DLD1 (cell line): ENCODE data around the gene PRDM11.
"Not testable (repeated sequence)": the region's sequence is repeated elsewhere in the genome, so short reads cannot be mapped to it uniquely, and the experiment has no call there.

Source experiments
- in situ Hi-C: cut with HindIII; loops from 2 replicates; pipeline ENCODE4 v1.10.0; 2017; ENCODE audit warnings: low sequenced_read_pairs

Gene PRDM11

DNA sequence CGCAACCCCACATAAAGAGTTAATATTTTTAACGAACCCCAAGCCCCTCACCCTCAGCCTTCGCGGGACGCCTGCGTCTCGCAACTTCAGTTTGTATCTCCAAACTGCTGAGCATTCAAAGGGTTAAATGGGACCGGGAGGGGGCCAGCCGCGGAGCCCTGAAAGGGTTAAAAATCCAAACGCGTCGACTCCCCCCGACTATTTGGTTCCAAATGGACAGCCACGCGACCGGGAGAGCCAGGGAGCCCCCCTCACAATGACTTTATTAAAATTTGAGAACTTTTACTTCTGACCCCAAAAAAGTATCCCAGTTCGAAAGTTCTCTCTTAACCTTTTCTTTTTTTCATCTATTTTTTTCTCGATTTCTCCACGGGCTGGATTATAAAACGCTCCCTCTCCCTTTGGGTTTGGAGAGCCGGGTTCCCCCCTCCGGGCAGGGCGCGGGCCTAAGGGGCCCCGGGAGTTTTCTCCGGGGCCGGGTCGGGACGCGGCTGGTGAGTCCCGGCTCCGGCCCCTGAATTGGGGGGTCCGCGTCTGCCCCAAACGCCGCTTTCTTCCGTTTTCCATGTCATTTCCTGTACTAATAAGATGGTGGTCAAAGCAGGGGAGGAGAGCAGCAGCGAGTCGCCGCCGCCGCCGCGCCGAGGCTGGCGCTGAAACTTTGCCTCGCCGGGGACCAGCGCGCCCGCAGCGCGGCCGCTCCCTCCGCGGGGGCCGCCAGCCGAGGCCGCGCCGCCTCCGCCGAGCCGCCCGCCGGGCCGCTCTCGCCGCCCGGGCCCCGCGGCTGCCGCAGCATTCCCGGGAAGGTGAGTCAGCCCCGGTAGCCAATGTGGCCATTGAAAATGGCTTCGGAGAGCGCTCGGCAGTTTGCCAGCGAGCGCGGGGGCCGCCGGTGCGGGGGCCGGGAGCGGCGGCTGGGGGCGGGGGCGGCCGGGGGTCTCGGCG, at the start of gene PRDM11:
Gene PRDM11, plus strand, starts transcription at position 568 of the 945 bp plus-strand sequence. CDS start 35,128 bp downstream, outside the sequence.
- in situ Hi-C loops: no loop called here

DNA sequence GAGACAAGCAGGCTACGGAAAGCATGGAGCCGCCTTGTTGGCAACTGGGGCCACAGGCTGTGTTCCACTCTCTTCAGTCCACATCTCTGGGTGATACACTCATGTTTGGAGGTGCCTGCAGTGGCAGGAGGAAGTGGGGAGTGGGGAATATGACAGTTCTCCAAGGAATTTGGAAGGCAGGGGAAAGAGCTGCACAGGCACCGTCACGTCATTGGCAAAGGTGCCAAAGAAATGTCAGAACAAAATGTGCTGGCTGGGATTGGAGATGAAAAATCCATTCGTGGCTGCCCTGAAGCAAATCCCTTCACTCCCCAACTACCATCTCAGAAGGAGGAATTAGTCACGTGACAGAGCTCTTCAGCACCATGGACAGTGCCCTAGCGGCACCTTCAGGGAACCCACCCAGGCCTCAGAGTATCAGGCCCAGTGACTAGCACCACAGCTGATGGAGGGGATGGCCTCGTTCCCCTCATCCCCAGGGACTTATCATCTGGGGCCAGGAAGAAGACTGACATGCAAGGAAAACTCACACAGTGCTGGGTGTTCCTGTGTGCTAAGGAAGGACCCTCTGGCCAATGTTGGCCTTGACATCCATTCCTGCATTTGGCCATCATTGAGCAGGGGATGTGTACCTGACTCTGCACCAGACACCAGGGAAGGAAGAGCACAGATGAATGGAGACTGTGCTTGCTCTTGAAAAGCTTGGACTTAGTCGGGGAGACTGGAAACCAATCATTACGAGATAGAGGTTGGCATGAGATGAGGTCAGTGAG, 48.5 kb upstream of the PRDM11 start:
- in situ Hi-C loops: no loop called here

DNA sequence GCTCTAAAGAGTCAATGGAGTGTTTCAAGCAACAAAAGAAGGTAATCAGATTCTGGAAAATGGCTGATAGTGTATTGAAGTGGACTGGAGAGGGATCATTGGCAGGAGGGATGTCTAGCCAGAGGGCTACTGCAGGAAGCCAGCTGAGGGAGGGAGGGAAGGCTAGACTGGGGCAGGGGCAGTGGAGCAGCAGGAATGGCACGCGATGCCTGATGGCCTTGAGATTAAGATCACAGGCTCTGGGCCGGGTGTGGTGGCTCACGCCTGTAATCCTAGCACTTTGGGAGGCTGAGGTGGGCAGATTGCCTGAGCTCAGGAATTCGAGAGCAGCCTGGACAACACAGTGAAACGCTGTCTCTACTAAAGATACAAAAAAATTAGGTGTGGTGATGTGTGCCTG, 47.5 kb upstream of the PRDM11 start:
- in situ Hi-C loops: no loop called here

DNA sequence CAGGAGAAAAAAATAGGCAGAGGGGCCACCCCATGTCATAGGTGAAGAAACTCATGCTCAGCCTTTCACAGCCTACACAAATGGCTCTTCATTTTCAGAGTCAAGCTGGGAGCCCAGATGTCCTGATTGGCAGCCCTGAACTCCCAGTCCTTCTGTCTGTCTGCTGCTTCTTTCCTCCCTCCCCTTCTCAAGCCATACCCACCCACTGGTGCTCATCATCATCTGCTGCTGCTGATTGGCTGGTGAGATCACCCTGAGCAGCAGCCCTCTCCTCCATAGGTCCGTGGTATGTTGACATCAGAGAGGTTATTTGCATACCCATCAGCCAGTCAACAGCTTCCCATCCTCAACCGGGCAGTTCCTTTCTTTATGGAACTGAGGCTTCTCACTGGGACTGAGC, 46.1 kb upstream of the PRDM11 start:
- in situ Hi-C loops: loop anchor here (25.0 kb wide), 1 partner anchor 237 kb away; no protein-coding TSS in a partner anchor

DNA sequence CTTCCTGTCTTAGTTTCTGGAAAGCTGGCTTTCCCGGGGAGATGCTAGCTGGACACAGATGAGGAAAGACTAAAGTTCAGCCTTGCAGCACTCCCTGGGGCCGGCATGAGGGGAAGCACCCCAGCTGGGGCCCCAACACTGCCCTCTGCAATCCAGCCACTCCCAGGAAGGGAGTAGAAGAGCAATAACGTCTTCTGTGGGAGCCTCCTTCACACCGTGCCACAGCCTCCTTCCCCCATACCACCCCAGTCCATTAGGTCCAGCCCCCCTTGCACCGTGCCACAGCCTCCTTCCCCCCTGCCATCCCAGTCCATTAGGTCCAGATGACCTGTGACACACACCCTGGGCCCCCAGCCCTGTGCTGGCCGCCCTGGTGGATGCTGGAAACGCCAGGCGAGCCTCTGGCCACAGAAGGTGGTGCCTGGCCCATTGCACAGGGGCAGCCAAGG, 44.1 kb upstream of the PRDM11 start:
- in situ Hi-C loops: loop anchor here (25.0 kb wide), 1 partner anchor 235 kb away; no protein-coding TSS in a partner anchor

DNA sequence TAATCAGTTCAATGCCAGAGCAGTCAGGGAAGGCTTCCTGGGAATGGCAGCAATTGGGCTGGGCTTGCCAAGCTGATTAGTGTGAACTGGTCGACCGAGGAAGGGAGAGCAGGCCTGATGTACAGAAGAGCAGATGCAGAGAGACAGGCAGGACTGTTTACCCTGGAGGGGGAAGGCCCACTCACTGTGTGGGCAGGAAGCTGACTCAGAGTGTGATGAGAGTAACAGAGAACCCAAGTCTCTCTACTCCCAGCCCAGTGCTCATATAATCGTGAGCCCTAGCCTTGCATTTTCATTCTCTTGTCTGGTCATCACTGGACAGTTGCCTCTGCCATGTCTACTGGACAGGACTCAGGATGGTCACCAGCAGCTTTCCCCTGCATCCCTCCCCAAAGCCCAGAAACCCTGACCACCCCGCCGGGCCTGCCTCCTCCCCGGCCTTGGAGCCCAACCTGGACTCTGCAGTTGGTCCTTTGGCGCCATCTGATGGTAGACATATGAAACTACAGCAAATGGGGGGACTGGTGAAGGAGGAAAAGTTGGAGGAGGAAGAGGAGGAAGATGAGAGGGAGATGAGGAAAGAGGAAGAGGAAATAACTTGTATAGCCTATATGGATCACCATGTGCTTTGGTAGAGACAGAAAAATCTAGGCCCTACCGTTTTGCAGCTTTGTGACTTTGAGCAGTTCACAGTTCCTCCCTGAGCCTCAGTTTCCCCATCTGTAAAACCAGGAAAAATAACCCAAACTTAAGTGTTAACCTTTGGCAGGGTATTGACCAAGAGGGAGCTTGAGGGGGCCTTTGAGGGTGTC, 43.4 kb upstream of the PRDM11 start:
- in situ Hi-C loops: loop anchor here (25.0 kb wide), 1 partner anchor 234 kb away; no protein-coding TSS in a partner anchor

DNA sequence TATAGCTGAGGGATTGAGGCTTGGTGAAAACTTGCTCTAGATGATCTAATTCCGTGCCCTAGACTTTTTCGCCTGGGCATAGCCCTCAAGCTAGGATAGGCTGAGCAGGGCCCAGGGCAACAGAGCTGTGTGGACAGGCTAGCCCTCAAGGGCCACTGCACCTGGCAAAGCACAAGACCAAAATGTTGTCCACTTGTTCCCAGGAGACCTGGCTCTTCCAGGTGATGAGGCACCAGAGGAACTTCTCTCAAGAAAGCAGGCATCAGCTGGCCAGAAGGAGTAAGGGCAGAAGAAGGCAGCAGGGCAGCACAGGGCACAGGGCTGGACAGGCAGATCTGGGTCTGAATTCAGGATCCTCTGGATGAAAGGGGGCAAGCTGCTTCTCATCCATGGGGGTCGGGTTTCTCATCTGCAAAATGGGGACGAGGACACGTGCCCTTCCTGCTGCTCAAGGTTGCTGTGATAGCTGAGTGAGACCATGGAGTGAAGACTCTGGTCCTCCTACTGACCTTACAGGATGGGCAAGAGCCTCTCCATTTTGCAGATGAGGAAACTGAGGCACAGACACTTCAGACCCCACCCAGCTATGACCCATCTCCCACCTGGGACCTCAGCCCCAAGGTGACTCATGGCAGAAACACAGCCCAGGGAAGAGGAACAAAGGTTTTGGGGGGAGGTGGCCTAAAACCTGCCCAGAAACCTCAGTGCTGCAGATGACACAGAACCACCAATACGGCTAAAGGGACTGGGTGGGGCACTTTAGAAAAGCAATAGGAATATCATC, 42.2 kb upstream of the PRDM11 start:
- in situ Hi-C loops: loop anchor here (25.0 kb wide), 1 partner anchor 233 kb away; no protein-coding TSS in a partner anchor

DNA sequence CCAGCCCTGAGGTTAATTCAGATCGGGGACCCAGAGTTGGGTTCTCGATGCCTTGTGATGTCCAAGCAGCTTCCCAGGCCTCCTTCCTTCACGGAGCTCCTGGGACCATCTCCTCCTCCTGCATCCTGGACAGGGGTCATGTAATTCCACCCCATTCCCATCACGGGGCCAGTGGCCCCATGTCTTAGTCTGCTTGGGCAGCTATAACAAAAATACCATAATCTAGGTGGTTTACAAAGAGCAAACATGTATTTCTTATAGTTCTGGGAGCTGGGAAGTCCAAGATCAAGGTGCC, 41.7 kb upstream of the PRDM11 start:
- in situ Hi-C loops: loop anchor here (25.0 kb wide), 1 partner anchor 233 kb away; no protein-coding TSS in a partner anchor

DNA sequence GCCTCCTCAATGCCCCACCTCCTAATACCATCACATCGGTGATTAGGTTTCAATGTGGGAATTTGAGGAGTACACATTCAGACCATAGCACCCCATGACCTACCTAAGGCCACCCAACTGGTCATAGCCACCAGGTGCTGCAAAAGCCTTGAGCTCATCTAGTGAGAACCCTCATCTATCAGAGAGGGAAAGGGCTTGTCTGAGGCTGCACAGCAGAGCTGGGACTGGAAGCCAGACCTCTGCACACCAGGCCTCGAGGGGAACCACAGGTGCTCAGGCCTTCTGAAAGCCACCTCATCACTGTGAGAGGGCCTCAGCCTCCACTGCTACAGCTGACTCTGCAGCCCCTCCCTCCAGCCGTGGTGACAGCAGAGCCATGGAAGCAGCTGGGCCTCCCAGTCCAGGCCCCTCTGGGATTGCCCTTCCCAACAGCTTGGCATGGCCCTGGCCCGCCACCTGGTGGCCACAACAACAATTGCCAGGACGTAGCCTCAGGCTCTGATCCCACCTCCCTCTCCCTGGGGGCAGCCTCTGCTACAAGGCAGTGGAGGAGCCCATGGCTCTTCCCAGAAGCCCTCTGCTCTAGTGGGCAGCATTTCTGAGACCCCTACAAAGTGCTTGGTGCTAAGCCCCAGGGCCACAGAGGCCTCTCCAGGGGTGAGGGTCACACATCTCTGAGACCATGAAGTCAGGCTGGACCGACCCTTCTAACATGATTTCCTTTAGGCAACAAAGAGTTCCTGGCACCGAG, 41.0 kb upstream of the PRDM11 start:
- in situ Hi-C loops: loop anchor here (25.0 kb wide), 1 partner anchor 232 kb away; no protein-coding TSS in a partner anchor

DNA sequence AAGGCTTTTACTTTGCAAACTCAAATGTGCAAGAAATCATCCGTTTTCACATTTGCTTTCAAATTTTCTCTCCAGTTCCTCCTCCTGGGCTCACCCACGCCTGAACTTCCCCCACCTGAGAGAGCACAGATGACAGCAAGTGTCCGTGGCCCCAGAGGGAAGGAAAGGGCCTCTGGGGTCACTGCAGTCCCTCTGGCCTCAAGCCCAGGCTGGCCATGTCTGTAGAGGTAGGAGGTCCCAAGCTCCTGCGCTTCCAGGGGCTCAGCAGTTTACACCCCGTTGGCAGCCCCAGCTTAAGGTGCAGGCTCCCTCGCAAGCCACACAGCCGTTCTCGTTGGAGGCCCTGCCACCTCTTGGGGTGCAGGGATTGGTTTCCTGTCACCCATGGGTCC, 40.5 kb upstream of the PRDM11 start:
- in situ Hi-C loops: loop anchor here (25.0 kb wide), 1 partner anchor 231 kb away; no protein-coding TSS in a partner anchor

DNA sequence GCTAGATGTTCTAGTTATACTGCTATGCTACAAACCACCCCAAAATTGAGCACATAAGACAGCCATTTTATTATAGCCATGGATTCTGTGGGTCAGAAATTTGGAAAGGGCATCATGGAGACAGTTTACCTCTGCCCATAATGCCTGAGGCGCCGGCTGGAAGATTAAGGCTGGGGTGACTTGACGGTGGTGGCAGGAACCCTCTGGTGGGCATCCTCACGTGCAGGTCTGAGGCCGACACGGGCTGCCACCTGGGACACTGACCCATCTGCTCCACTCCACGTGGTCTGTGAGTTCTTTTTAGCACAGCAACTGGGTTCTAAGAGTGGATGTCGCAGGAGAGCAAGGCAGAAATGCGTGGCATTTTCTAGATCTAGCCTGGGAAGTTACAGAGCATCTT, 40.0 kb upstream of the PRDM11 start:
- in situ Hi-C loops: loop anchor here (25.0 kb wide), 1 partner anchor 231 kb away; no protein-coding TSS in a partner anchor

DNA sequence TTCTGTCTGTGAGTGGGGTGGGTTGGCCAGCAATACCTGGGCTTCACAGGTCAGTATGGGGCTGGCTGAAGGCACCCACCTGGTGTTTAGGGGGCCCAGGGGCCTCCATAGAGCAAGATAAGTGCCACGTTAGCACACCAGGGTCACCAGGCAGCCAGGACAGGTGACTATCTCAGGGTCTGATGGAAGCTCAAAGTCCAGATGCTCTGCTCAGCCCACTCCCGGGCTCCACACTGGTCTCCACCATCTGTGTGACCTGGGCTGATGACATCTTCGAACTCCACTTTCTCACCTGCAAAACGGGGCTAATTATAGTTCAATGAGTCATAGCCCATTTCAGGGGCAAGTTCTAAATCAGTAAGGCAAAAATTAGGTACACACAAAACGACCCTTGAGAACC, 39.4 kb upstream of the PRDM11 start:
- in situ Hi-C loops: loop anchor here (25.0 kb wide), 1 partner anchor 230 kb away; no protein-coding TSS in a partner anchor

DNA sequence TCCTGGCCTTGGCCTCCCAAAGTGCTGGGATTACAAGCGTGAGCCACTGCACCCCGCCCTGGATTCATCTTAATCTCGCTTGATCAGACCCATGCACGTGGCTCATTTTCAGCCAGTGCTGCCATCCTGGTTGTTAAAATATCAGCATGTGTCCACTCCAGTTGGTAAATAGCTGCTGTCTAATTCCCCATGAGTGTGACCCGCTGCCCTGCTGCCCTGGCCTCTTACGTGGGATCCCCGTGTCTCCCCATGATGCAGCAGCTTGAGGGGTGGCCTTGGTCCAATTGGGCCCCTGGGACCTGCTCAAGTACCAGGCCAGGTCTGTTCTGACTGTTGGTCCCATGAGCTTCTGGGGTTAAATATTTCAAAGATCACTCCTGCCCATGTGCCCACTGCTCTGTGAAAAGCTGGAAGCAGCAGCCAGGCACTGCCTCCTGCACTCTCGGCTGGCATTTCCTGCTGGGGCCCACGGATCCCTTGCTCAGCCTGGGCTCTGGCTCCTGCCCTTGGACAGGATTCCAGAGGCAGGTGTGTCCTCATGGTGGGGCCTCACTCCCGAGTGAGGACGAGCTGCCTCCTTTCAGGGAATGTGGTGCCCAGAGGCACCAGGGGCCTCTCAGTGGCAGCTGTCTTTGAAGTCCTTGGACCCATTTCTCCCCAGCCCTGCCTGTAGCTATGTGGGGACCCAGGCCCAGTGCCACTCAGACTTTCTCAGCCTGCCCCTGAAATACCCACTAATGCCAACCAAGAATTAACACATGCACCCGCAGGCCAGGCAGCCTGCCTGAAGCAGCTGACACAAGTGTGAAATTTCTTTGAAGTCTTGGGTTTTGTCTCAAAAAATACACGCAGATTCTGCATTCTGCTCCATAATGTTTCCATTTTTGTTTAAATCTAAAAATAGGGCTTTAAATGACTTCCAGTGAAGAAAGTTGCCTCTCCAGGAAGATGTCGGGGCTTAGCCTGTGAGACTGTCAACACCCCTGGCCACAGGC, 38.1 kb upstream of the PRDM11 start:
- in situ Hi-C loops: loop anchor here (25.0 kb wide), 1 partner anchor 229 kb away; no protein-coding TSS in a partner anchor

DNA sequence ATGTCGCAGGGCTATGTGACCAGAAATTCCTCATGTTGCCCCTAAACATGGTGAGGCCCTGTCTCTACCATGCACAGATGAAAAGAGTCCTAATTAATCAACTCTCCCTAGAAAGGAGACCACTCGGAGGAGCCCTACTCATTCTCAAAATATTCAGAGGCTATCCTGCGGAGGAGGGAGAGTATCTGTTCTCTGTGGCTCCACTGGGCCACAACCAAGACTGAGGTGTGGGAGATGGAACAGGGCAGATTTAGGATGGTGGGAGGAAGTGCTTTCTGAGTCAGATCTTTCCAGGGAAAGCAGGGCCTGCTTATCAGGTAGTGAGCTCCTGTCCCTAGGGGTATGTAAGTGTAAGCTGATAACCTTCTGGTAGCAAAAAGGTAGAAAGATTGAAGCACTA, 37.0 kb upstream of the PRDM11 start:
- in situ Hi-C loops: loop anchor here (25.0 kb wide), 1 partner anchor 228 kb away; no protein-coding TSS in a partner anchor

DNA sequence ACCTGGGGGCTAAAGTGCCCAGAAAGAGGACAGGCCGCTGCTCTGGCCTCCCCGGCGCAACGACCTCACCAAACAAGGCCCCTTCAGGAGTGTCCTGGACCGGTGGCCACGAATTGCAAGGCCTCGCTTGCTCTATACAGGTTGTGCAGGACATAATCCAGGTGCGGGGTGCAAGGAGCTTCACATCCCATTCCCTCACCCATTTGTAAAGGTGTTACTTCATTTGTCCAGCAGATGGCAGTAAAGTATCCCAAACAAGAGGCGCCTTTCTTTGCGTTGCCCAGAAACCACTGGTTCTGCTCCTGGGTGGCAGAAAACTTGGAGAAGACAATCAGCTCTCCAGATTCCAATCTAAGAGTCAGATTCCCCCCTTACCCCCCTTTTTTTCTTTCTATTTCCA, 35.9 kb upstream of the PRDM11 start:
- in situ Hi-C loops: loop anchor here (5.0 to 25.0 kb wide), 2 partner anchors 168 to 227 kb away; no protein-coding TSS in a partner anchor

DNA sequence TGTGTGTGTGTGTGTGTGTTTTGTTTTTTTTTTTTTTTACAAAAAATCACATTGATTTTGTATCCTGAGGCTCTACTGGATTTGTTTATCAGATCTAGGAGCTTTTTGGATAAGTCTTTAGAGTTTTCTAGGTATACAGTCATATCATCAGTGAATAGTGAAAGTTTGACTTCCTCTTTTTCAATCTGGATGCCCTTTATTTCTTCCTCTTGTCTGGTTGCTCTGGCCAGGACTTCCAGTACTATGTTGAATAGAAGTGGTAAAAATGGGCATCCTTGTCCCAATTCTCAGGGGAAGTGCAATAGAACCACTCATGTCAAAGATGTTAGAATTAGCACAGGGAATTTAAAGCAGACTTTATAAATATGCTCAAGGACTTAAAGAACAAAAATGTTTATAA, 32.6 kb upstream of the PRDM11 start:
- in situ Hi-C loops: loop anchor here (5.0 to 25.0 kb wide), 2 partner anchors 172 to 223 kb away; no protein-coding TSS in a partner anchor

DNA sequence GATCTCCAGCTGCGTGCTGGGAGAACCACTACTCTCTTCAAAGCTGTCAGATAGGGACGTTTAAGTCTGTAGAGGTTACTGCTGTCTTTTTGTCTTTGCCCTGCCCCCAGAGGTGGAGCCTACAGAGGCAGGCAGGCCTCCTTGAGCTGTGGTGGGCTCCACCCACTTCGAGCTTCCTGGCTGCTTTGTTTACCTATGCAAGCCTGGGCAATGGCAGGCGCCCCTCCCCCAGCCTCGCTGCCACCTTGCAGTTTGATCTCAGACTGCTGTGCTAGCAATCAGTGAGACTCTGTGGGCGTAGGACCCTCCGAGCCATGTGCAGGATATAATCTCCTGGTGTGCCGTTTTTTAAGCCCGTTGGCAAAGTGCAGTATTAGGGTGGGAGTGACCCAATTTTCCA, 18.6 kb upstream of the PRDM11 start:
- in situ Hi-C loops: not testable (repeated sequence)
